Vagina (tissue), 2 donors: ENCODE measurements around the gene LCT.

Experiments
- CTCF ChIP-seq, 3 experiments: fragments of 450-650 bp in 2 of 3; fragments of 200-600 bp in 1 of 3; sonication (generic) in 1 of 3; IDR thresholded peaks; one replicate each; pipeline ENCODE4 v1.5.1; 2017 to 2019; ENCODE audit warnings: antibody characterized with exemption in 3 of 3, mild to moderate bottlenecking in 2 of 3, moderate library complexity in 2 of 3
- POLR2A ChIP-seq, 2 donors: fragments of 450-650 bp; IDR thresholded peaks; one replicate each; pipeline ENCODE4 v1.6.1; 2017; ENCODE audit warnings: antibody characterized with exemption in 2 of 2, mild to moderate bottlenecking in 2 of 2, moderate library complexity in 2 of 2
- POLR2AphosphoS5 ChIP-seq, 2 donors: sonication (generic); formaldehyde crosslinking; IDR thresholded peaks; one replicate each; pipeline ENCODE4 v1.9.0; 2017; ENCODE audit warnings: antibody characterized with exemption in 2 of 2, mild to moderate bottlenecking in 2 of 2, low read depth in 1 of 2; ENCODE audit not compliant: insufficient read depth in 1 of 2

- no peak for TF ChIP-seq CTCF (IDR thresholded peaks at IDR 0.05)
- TF ChIP-seq POLR2A (IDR thresholded peaks at IDR 0.05) = no peak
- no peak for TF ChIP-seq POLR2AphosphoS5 (IDR thresholded peaks at IDR 0.05; ENCODE audit: insufficient read depth in 1 of 2, low read depth in 1 of 2)
Measured at GRCh38 chr2:135838502-135838901, 1.5 kb upstream of the LCT start.
